ENCODE measurements around the gene CNKSR2.

Gene CNKSR2

DNA sequence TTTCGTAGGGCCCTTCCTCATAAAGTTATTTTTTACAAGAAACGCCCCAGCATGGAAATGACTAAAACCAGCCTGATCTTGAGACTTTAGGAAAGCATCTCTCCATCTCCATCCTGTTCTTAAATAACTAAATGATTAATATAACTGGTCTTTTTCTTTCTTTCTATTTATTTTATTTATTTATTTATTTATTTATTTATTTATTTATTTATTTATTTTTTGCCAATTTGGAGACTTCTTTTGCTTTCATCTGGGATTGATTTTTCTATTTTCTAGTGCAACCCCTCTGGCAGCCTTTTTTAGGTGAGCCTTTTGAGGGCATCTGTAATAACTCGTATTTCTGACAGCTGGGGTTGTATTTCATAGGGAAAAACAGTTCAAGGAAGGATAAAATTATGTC, 285.1 kb downstream of the CNKSR2 start:
- no peak for TF ChIP-seq EZH2phosphoT487 (IDR thresholded peaks at IDR 0.05; ENCODE audit: low read depth)
- TF ChIP-seq CTCF (IDR thresholded peaks at IDR 0.05; ENCODE audit: low read depth, low read length) = no peak
- H3K4me3 ChIP-seq (ENCODE audit: low read length) = no peak overlapping the region
- no peak overlapping the region for H3K4me2 ChIP-seq (ENCODE audit: low read length)

DNA sequence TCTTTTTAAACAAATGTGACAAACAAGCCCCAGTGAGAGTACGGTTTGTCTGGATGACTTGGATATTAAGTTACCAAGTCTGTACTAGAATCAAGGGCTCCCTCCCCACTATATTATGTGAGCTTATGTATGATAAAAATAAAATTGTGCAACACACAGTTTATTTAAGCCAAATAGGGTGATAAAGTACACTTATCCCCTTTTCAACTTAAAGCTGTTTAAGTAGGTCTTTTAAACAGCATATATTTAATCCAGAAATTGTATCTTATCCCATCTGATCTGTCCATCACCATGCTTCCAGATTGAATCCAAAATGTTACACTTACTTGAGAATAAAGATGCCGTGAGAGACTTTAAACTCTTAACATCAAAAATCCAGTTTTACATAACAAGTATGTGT, 285.9 kb downstream of the CNKSR2 start:
- peaks cover 6% of the 10 kb centered on the region for H3K36me3 ChIP-seq (replicated peaks; ENCODE audit: low read depth, low read length)
- no peak overlapping the region for H3K9ac ChIP-seq (ENCODE audit: low read length)
- H4K20me1 ChIP-seq (ENCODE audit: insufficient read depth, low read length) = no peaks in the 10 kb centered on the region
- no peak overlapping the region for H3K27ac ChIP-seq (ENCODE audit: low read length)
- no peaks in the 10 kb centered on the region for H3K9me3 ChIP-seq (ENCODE audit: insufficient read depth, low read length)
- no peak overlapping the region for H3K4me2 ChIP-seq (ENCODE audit: low read length)
- H3K27me3 ChIP-seq (ENCODE audit: low read depth, low read length) = no peaks in the 10 kb centered on the region
- H3K4me3 ChIP-seq (ENCODE audit: low read length) = no peak overlapping the region
- TF ChIP-seq EZH2phosphoT487 (IDR thresholded peaks at IDR 0.05; ENCODE audit: low read depth) (no peak), CTCF (IDR thresholded peaks at IDR 0.05; ENCODE audit: low read depth, low read length) (no peak)
- H3K79me2 ChIP-seq (ENCODE audit: low read length) = no peaks in the 10 kb centered on the region
- no peaks in the 10 kb centered on the region for H3K4me1 ChIP-seq (ENCODE audit: low read length)
- H2AFZ ChIP-seq (ENCODE audit: low read depth, low read length) = no peak overlapping the region

More for the DNA sequence above, 285.1 kb downstream of the CNKSR2 start:
- Histone ChIP-seq H3K27ac (ENCODE audit: low read length) (no peak overlapping the region), H2AFZ (ENCODE audit: low read depth, low read length) (no peak overlapping the region), H4K20me1 (ENCODE audit: insufficient read depth, low read length) (no peaks in the 10 kb centered on the region), H3K36me3 (replicated peaks; ENCODE audit: low read depth, low read length) (peaks cover 6% of the 10 kb centered on the region), H3K27me3 (ENCODE audit: low read depth, low read length) (no peaks in the 10 kb centered on the region), H3K9me3 (ENCODE audit: insufficient read depth, low read length) (no peaks in the 10 kb centered on the region), H3K9ac (ENCODE audit: low read length) (no peak overlapping the region), H3K4me1 (ENCODE audit: low read length) (no peaks in the 10 kb centered on the region), H3K79me2 (ENCODE audit: low read length) (no peaks in the 10 kb centered on the region)

DNA sequence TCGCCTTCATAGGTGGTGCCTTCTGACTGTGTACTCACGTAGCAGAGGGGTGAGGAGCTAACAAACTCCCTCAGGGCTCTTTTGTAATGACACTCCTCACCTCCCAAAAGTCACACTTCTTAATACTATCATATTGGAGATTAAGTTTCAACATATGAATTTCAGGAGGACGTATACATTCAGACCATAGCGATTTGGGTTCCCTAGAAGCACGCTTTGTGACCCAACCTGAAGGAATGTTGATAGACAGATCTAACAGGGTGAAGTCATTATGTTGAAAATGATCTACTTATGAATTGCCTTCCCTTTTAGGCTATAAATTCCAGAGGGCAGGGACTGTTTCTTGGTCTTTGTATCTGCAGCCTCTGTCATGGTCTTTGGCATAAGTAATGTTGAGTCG, 287.1 kb downstream of the CNKSR2 start:
- Histone ChIP-seq H3K36me3 (replicated peaks; ENCODE audit: low read depth, low read length) (peaks cover 5% of the 10 kb centered on the region), H3K4me1 (ENCODE audit: low read length) (no peaks in the 10 kb centered on the region), H3K4me2 (ENCODE audit: low read length) (no peak overlapping the region), H3K4me3 (ENCODE audit: low read length) (no peak overlapping the region), H2AFZ (ENCODE audit: low read depth, low read length) (no peak overlapping the region), H3K9me3 (ENCODE audit: insufficient read depth, low read length) (no peaks in the 10 kb centered on the region), H3K9ac (ENCODE audit: low read length) (no peak overlapping the region), H3K27me3 (ENCODE audit: low read depth, low read length) (no peaks in the 10 kb centered on the region), H4K20me1 (ENCODE audit: insufficient read depth, low read length) (no peaks in the 10 kb centered on the region), H3K27ac (ENCODE audit: low read length) (no peak overlapping the region), H3K79me2 (ENCODE audit: low read length) (no peaks in the 10 kb centered on the region)
- TF ChIP-seq EZH2phosphoT487 (IDR thresholded peaks at IDR 0.05; ENCODE audit: low read depth) (no peak), CTCF (IDR thresholded peaks at IDR 0.05; ENCODE audit: low read depth, low read length) (no peak)

DNA sequence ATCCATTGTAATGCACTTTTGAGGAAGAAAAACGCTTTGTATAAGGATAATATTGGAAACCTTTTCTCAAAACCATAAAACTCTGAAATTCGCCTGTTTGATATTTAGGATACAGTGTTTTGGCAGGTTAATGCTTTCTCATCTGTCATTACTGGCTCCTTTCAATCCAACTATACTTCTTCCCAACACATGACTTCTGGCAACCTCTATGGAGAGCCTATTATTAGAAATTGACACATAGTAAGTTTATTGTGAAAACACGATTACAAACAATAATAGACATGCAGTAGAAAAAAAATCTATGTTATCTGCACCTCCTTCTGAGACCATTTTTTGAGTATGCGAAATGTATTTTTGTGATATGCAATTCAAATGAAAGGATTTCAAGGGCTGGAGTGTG, 288.5 kb downstream of the CNKSR2 start:
- Histone ChIP-seq H2AFZ (ENCODE audit: low read depth, low read length) (no peak overlapping the region), H3K9ac (ENCODE audit: low read length) (no peak overlapping the region), H3K27ac (ENCODE audit: low read length) (no peak overlapping the region), H3K36me3 (replicated peaks; ENCODE audit: low read depth, low read length) (no peaks in the 10 kb centered on the region), H3K9me3 (ENCODE audit: insufficient read depth, low read length) (no peaks in the 10 kb centered on the region), H3K27me3 (ENCODE audit: low read depth, low read length) (no peaks in the 10 kb centered on the region), H3K4me3 (ENCODE audit: low read length) (no peak overlapping the region), H3K4me1 (ENCODE audit: low read length) (no peaks in the 10 kb centered on the region), H3K4me2 (ENCODE audit: low read length) (no peak overlapping the region), H4K20me1 (ENCODE audit: insufficient read depth, low read length) (no peaks in the 10 kb centered on the region), H3K79me2 (ENCODE audit: low read length) (no peaks in the 10 kb centered on the region)
- TF ChIP-seq CTCF (IDR thresholded peaks at IDR 0.05; ENCODE audit: low read depth, low read length) (no peak), EZH2phosphoT487 (IDR thresholded peaks at IDR 0.05; ENCODE audit: low read depth) (no peak)

Data from OCI-LY3 (cell line).